Measurements from ENCODE around the gene CDT1.

DNA sequence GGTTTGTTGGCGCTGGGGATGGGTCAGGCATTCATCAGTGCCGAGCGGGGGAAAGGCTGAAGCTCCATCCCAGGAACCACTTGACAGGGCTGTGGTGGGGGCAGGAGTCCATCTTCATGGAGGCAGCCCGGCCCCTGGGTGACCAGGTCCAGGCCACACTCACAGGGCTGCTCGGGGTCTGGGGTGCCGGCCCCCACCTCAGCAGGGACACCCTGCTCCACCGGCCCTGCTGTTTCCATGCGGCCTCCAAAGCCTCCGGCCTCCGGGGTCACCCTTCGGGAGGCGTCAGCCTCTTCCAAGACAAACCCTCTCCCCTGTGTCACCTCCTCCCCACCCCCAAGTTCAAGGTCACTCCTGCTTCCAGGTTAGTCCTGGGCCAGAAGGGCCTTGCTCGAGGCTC is 31.1 kb downstream of the CDT1 start:
- TF ChIP-seq, protein P1, sequence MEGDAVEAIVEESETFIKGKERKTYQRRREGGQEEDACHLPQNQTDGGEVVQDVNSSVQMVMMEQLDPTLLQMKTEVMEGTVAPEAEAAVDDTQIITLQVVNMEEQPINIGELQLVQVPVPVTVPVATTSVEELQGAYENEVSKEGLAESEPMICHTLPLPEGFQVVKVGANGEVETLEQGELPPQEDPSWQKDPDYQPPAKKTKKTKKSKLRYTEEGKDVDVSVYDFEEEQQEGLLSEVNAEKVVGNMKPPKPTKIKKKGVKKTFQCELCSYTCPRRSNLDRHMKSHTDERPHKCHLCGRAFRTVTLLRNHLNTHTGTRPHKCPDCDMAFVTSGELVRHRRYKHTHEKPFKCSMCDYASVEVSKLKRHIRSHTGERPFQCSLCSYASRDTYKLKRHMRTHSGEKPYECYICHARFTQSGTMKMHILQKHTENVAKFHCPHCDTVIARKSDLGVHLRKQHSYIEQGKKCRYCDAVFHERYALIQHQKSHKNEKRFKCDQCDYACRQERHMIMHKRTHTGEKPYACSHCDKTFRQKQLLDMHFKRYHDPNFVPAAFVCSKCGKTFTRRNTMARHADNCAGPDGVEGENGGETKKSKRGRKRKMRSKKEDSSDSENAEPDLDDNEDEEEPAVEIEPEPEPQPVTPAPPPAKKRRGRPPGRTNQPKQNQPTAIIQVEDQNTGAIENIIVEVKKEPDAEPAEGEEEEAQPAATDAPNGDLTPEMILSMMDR (conservative IDR thresholded peaks at IDR 0.05 in 1 of 2, IDR thresholded peaks at IDR 0.05 in 1 of 2; ENCODE audit: extremely low read depth in 1 of 2, insufficient read depth in 1 of 2, low read depth in 1 of 2, low read length in 2 of 2): no peak
- TF ChIP-seq EZH2 (IDR thresholded peaks at IDR 0.05; ENCODE audit: borderline replicate concordance, low read length): no peak
